Uterus (tissue), 2 donors: Measurements from ENCODE around the gene A4GALT.

ENCODE experiments used
- CTCF ChIP-seq, 4 experiments: fragments of 200-600 bp in 2 of 4; fragments of 450-650 bp in 2 of 4; sonication (generic) in 2 of 4; IDR thresholded peaks; one replicate each; pipeline ENCODE4 v1.5.1; 2016 to 2019; ENCODE audit warnings: antibody characterized with exemption in 4 of 4, mild to moderate bottlenecking in 2 of 4, moderate library complexity in 1 of 4
- POLR2A ChIP-seq, 2 donors: fragments of 450-650 bp; IDR thresholded peaks; one replicate each; pipeline ENCODE4 v1.6.1; 2016; ENCODE audit warnings: antibody characterized with exemption in 2 of 2, mild to moderate bottlenecking in 1 of 2, moderate library complexity in 1 of 2

GRCh38 chr22:42763965-42764480 is 43.4 kb upstream of the A4GALT start:
- TF ChIP-seq CTCF (IDR thresholded peaks at IDR 0.05): no peak
- no peak for TF ChIP-seq POLR2A (IDR thresholded peaks at IDR 0.05)
